PC-3 (cell line): ENCODE data around the gene NUDT1. TPM values are rescaled to one million over a fixed set of nuclear protein-coding genes. Genes with fewer than 3 reads are reported as not detected.

Experiments
- ATAC-seq: fragments of 200-7000 bp; cut with Tn5 transposase; 2 replicates; pipeline ENCODE4 v1.9.1; 2020; ENCODE audit warnings: mild to moderate bottlenecking, moderate library complexity
- BruUV-seq: library from RNA; stranded (reverse); fragments of 400-500 nt; replicated peaks from 2 replicates; lab custom pipeline; 2021; lab: Mats Ljungman, UMichigan
- CTCF ChIA-PET: fragments of 300-600 bp; sonication (Branson Sonifier 250); formaldehyde crosslinking; loops from one replicate; lab custom pipeline; 2022; ENCODE audit warnings: antibody characterized with exemption; lab: Charles Lee
- POLR2A ChIA-PET: fragments of 300-600 bp; sonication (Branson Sonifier 250); formaldehyde crosslinking; loops from one replicate; lab custom pipeline; 2022; ENCODE audit warnings: antibody characterized with exemption; ENCODE audit not compliant: unreplicated experiment; lab: Charles Lee
- DNase-seq: peaks from one replicate; pipeline ENCODE4 v3.0.0-alpha.2; 2015
- H2AFZ ChIP-seq: fragments of 300-600 bp; sonication (generic); 2 replicates; pipeline ENCODE4 v1.6.0; 2016; ENCODE audit warnings: antibody characterized with exemption, low read length
- H3F3A ChIP-seq: fragments of 300-600 bp; sonication (generic); one replicate; pipeline ENCODE4 v1.6.0; 2017; ENCODE audit warnings: antibody characterized with exemption, low read length, control low read depth, mild to moderate bottlenecking; ENCODE audit not compliant: unreplicated experiment
- H3K27ac ChIP-seq: fragments of 300-600 bp; sonication (generic); 2 replicates; pipeline ENCODE4 v1.5.1; 2016; ENCODE audit warnings: mild to moderate bottlenecking, low read length
- H3K27me3 ChIP-seq: fragments of 300-600 bp; sonication (generic); 2 replicates; pipeline ENCODE4 v1.6.1; 2016; ENCODE audit warnings: low read length, mixed read lengths
- H3K36me3 ChIP-seq: fragments of 300-600 bp; sonication (generic); 2 replicates; pipeline ENCODE4 v1.6.1; 2016; ENCODE audit warnings: low read depth, mixed run types, low read length, mixed read lengths
- H3K4me1 ChIP-seq: fragments of 300-600 bp; sonication (generic); 2 replicates; pipeline ENCODE4 v1.5.1; 2016; ENCODE audit warnings: low read length; ENCODE audit not compliant: insufficient read depth
- H3K4me2 ChIP-seq: fragments of 300-600 bp; sonication (generic); 2 replicates; pipeline ENCODE4 v1.6.0; 2016; ENCODE audit warnings: low read length
- H3K4me3 ChIP-seq: fragments of 300-600 bp; sonication (generic); 2 replicates; pipeline ENCODE4 v1.5.1; 2016; ENCODE audit warnings: mild to moderate bottlenecking, low read length, mixed read lengths
- H3K79me2 ChIP-seq: fragments of 300-600 bp; sonication (generic); 2 replicates; pipeline ENCODE4 v1.6.1; 2017; ENCODE audit warnings: low read length, mixed read lengths
- H3K9ac ChIP-seq: fragments of 300-600 bp; sonication (generic); 2 replicates; pipeline ENCODE4 v1.6.0; 2016; ENCODE audit warnings: mild to moderate bottlenecking, low read length
- H3K9me2 ChIP-seq: fragments of 300-600 bp; sonication (generic); replicated peaks from 2 replicates; pipeline ENCODE4 v1.6.1; 2016; ENCODE audit warnings: mixed run types, low read length, mixed read lengths
- H3K9me3 ChIP-seq: fragments of 300-600 bp; sonication (generic); 2 replicates; pipeline ENCODE4 v1.6.1; 2016; ENCODE audit warnings: low read length, mixed read lengths
- H4K20me1 ChIP-seq: fragments of 300-600 bp; sonication (generic); 2 replicates; pipeline ENCODE4 v1.6.1; 2016; ENCODE audit warnings: low read length, mixed read lengths
- CTCF ChIP-seq: fragments of 300-600 bp; sonication (generic); conservative IDR thresholded peaks from 2 replicates; pipeline ENCODE4 v1.5.1; 2017; ENCODE audit warnings: antibody characterized with exemption, low read depth, mild to moderate bottlenecking, low read length
- EZH2 ChIP-seq: fragments of 300-600 bp; sonication (generic); IDR thresholded peaks from one replicate; pipeline ENCODE4 v1.6.1; 2017; ENCODE audit warnings: antibody characterized with exemption, mild to moderate bottlenecking, low read length; ENCODE audit not compliant: unreplicated experiment
- EZH2phosphoT487 ChIP-seq: fragments of 300-600 bp; sonication (generic); IDR thresholded peaks from 2 replicates; pipeline ENCODE4 v1.6.1; 2018; ENCODE audit warnings: mild to moderate bottlenecking, antibody characterized with exemption, low read length, borderline replicate concordance
- intact Hi-C: fragments of 100-400 bp; cut with micrococcal nuclease; formaldehyde crosslinking; loops from 2 replicates; pipeline ENCODE4 v1.9.0; 2023
- total RNA-seq: library from RNA; depleted of rRNA; stranded (reverse); fragments of >200 nt; gene quantifications from 2 replicates; pipeline ENCODE4 v1.2.3, GENCODE V29; 2014

NUDT1 gene
- total RNA-seq, 1 experiment from 2014 or later: 59.3 TPM

GRCh38 chr7:2251381-2251780 lies 9.4 kb downstream of the NUDT1 start:
- BruUV-seq: no TSS peak
- CTCF ChIA-PET: no interaction called here
- H3K9ac ChIP-seq: no peak overlapping the region

GRCh38 chr7:2251841-2252771 lies 10.1 kb downstream of the NUDT1 start:
- Histone ChIP-seq H3K27ac (no peak overlapping the region), H3K27me3 (no peaks in the 10 kb centered on the region), H3K9ac (no peak overlapping the region), H3K4me3 (no peak overlapping the region), H2AFZ (no peak overlapping the region), H3F3A (no peaks in the 10 kb centered on the region), H3K9me3 (no peaks in the 10 kb centered on the region), H3K4me2 (no peak overlapping the region), H3K9me2 (no peaks in the 10 kb centered on the region), H3K79me2 (no peaks in the 10 kb centered on the region), H3K4me1 (peaks cover 39% of the 10 kb centered on the region), H4K20me1 (no peaks in the 10 kb centered on the region), H3K36me3 (no peaks in the 10 kb centered on the region; the same call in 1 of the 2 replicates)
- no peak for ATAC-seq
- BruUV-seq: no TSS peak
- intact Hi-C loops: no loop called here
- DNase-seq: no peak
- ChIA-PET CTCF (no interaction called here), POLR2A (no interaction called here)
- TF ChIP-seq CTCF: no peak
- no peak for TF ChIP-seq EZH2phosphoT487
- TF ChIP-seq EZH2: no peak

More at GRCh38 chr7:2251381-2251780, 9.4 kb downstream of the NUDT1 start:
- Histone ChIP-seq H3K4me1 (peaks cover 36% of the 10 kb centered on the region), H3K9me3 (no peaks in the 10 kb centered on the region), H3K27ac (no peak overlapping the region), H4K20me1 (no peaks in the 10 kb centered on the region), H3K27me3 (no peaks in the 10 kb centered on the region), H3K4me3 (no peak overlapping the region), H3K36me3 (no peaks in the 10 kb centered on the region; the same call in 1 of the 2 replicates), H3K9me2 (no peaks in the 10 kb centered on the region), H2AFZ (no peak overlapping the region), H3K4me2 (no peak overlapping the region), H3K79me2 (no peaks in the 10 kb centered on the region), H3F3A (no peaks in the 10 kb centered on the region)
- ATAC-seq (no peak), DNase-seq (no peak)
- TF ChIP-seq EZH2: no peak
- no peak for TF ChIP-seq EZH2phosphoT487
- TF ChIP-seq CTCF: no peak
- POLR2A ChIA-PET: no interaction called here
- intact Hi-C loops: no loop called here

- CTCF ChIA-PET: no interaction called here
- H3K9me3 ChIP-seq: no peaks in the 10 kb centered on the region
- intact Hi-C loops: no loop called here
- no peak for DNase-seq
- H3K9ac ChIP-seq: no peak overlapping the region
- no peak for ATAC-seq
- no peaks in the 10 kb centered on the region; the same call in 1 of the 2 replicates for H3K36me3 ChIP-seq
- POLR2A ChIA-PET: no interaction called here
- no peaks in the 10 kb centered on the region for H4K20me1 ChIP-seq
- H3K4me2 ChIP-seq: no peak overlapping the region
- no TSS peak for BruUV-seq
- H3K4me3 ChIP-seq: no peak overlapping the region
- no peaks in the 10 kb centered on the region for H3K79me2 ChIP-seq
- no peak overlapping the region for H2AFZ ChIP-seq
- no peaks in the 10 kb centered on the region for H3K9me2 ChIP-seq
- H3K27ac ChIP-seq: no peak overlapping the region
- no peaks in the 10 kb centered on the region for H3F3A ChIP-seq
- H3K4me1 ChIP-seq: peaks cover 39% of the 10 kb centered on the region
- H3K27me3 ChIP-seq: no peaks in the 10 kb centered on the region
- no peak for TF ChIP-seq EZH2phosphoT487
- TF ChIP-seq CTCF: no peak
- TF ChIP-seq EZH2: no peak
Measured at GRCh38 chr7:2253021-2253420, 11.0 kb downstream of the NUDT1 start.
